IMR-90 (cell line): ENCODE data around the gene ZNF57. TPM values are rescaled to one million over a fixed set of nuclear protein-coding genes. Genes with fewer than 3 reads are reported as not detected.

Source experiments
- ATAC-seq: fragments of 200-7000 bp; cut with Tn5 transposase; 2 replicates; pipeline ENCODE4 v1.9.1; 2020; ENCODE audit warnings: low read depth, mild to moderate bottlenecking, moderate library complexity
- BruUV-seq: library from RNA; stranded (reverse); fragments of 400-500 nt; replicated peaks from 2 replicates; lab custom pipeline; 2021; lab: Mats Ljungman, UMichigan
- CTCF ChIA-PET: fragments of 300-600 bp; formaldehyde crosslinking; extraction: SDS; loops from one replicate; lab custom pipeline; 2021; ENCODE audit warnings: antibody characterized with exemption; lab: Yijun Ruan, JAX
- POLR2A ChIA-PET: fragments of 300-600 bp; sonication (Branson Sonifier 250); formaldehyde crosslinking; loops from one replicate; lab custom pipeline; 2022; ENCODE audit warnings: antibody characterized with exemption; ENCODE audit not compliant: unreplicated experiment; lab: Charles Lee
- DNase-seq: peaks from one replicate; pipeline ENCODE4 v3.0.0; 2013
- H2AFZ ChIP-seq: replicated peaks from 2 replicates; pipeline ENCODE3; 2013; ENCODE audit warnings: low read length, mild to moderate bottlenecking; ENCODE audit not compliant: poor library complexity
- H2AK5ac ChIP-seq: 2 replicates; pipeline ENCODE4 v1.6.1; 2013; ENCODE audit warnings: low read depth, low read length, inconsistent platforms
- H2AK9ac ChIP-seq: replicated peaks from 2 replicates; pipeline ENCODE3; 2013; ENCODE audit warnings: mild to moderate bottlenecking, low read depth, low read length, moderate library complexity; ENCODE audit not compliant: poor library complexity
- H2BK120ac ChIP-seq: 2 replicates; pipeline ENCODE4 v1.6.1; 2013; ENCODE audit warnings: low read depth, low read length, inconsistent platforms
- H2BK15ac ChIP-seq: 3 replicates; pipeline ENCODE4 v1.6.1; 2013; ENCODE audit warnings: low read depth, low read length, inconsistent platforms
- H2BK20ac ChIP-seq: 2 replicates; pipeline ENCODE4 v1.6.1; 2013; ENCODE audit warnings: low read depth, mild to moderate bottlenecking, inconsistent platforms, low read length, moderate library complexity
- H2BK5ac ChIP-seq: 2 replicates; pipeline ENCODE4 v1.6.1; 2013; ENCODE audit warnings: mild to moderate bottlenecking, low read depth, low read length, inconsistent platforms; ENCODE audit not compliant: poor library complexity, severe bottlenecking
- H3K14ac ChIP-seq: replicated peaks from 2 replicates; pipeline ENCODE4 v1.6.1; 2013; ENCODE audit warnings: low read depth, low read length, inconsistent platforms
- H3K18ac ChIP-seq: 2 replicates; pipeline ENCODE4 v1.6.1; 2013; ENCODE audit warnings: low read depth, low read length, control low read depth
- H3K23ac ChIP-seq: 2 replicates; pipeline ENCODE4 v1.6.1; 2013; ENCODE audit warnings: low read depth, low read length, inconsistent platforms
- H3K27ac ChIP-seq: 2 replicates; pipeline ENCODE4 v1.5.1; 2013; ENCODE audit warnings: mild to moderate bottlenecking, control low read depth, low read length; ENCODE audit not compliant: insufficient read depth
- H3K27me3 ChIP-seq: 2 replicates; pipeline ENCODE4 v1.6.1; 2013; ENCODE audit warnings: low read length; ENCODE audit not compliant: control insufficient read depth, insufficient read depth
- H3K36me3 ChIP-seq: 2 replicates; pipeline ENCODE4 v1.6.1; 2013; ENCODE audit warnings: low read length, mixed read lengths; ENCODE audit not compliant: control insufficient read depth, insufficient read depth
- H3K4ac ChIP-seq: 2 replicates; pipeline ENCODE4 v1.6.1; 2013; ENCODE audit warnings: low read depth, low read length, inconsistent platforms
- H3K4me1 ChIP-seq: 2 replicates; pipeline ENCODE4 v1.6.1; 2013; ENCODE audit warnings: low read length, mixed read lengths; ENCODE audit not compliant: control insufficient read depth, insufficient read depth
- H3K4me2 ChIP-seq: 2 replicates; pipeline ENCODE4 v1.6.1; 2013; ENCODE audit warnings: low read depth, mild to moderate bottlenecking, control low read depth, low read length, moderate library complexity
- H3K4me3 ChIP-seq: 2 replicates; pipeline ENCODE4 v1.5.1; 2013; ENCODE audit warnings: low read depth, mild to moderate bottlenecking, control low read depth, low read length, moderate library complexity; ENCODE audit not compliant: insufficient read depth
- H3K56ac ChIP-seq: 2 replicates; pipeline ENCODE4 v1.6.1; 2013; ENCODE audit warnings: low read length, inconsistent platforms; ENCODE audit not compliant: insufficient read depth; ENCODE audit errors: extremely low read depth
- H3K79me1 ChIP-seq, 2 experiments: 2 replicates each; pipeline ENCODE4 v1.6.1; 2013; ENCODE audit warnings: low read length in 2 of 2, inconsistent platforms in 1 of 2, low read depth in 1 of 2
- H3K9ac ChIP-seq: 2 replicates; pipeline ENCODE4 v1.6.1; 2013; ENCODE audit warnings: low read depth, low read length, control low read depth
- H3K9me1 ChIP-seq: 2 replicates; pipeline ENCODE4 v1.6.1; 2013; ENCODE audit warnings: low read length, inconsistent platforms; ENCODE audit not compliant: insufficient read depth
- H3K9me3 ChIP-seq: 2 replicates; pipeline ENCODE4 v1.6.1; 2013; ENCODE audit warnings: low read length; ENCODE audit not compliant: control insufficient read depth, insufficient read depth
- H4K20me1 ChIP-seq: 2 replicates; pipeline ENCODE4 v1.6.1; 2013; ENCODE audit warnings: low read length, inconsistent platforms; ENCODE audit not compliant: insufficient read depth
- H4K5ac ChIP-seq: 2 replicates; pipeline ENCODE4 v1.6.1; 2013; ENCODE audit warnings: mild to moderate bottlenecking, low read depth, low read length, control low read depth
- H4K8ac ChIP-seq, 2 experiments: 2 replicates each; pipeline ENCODE4 v1.6.1; 2013; ENCODE audit warnings: low read depth in 2 of 2, low read length in 2 of 2, control low read depth in 1 of 2, inconsistent platforms in 1 of 2
- H4K91ac ChIP-seq: 2 replicates; pipeline ENCODE4 v1.6.1; 2013; ENCODE audit warnings: low read depth, low read length, inconsistent platforms; ENCODE audit not compliant: insufficient read depth
- BHLHE40 ChIP-seq: fragments of 150-350 bp; IDR thresholded peaks from 2 replicates; pipeline ENCODE4 v1.6.1; 2016; ENCODE audit warnings: mild to moderate bottlenecking, low read depth, low read length
- CEBPB ChIP-seq: IDR thresholded peaks from 2 replicates; pipeline ENCODE4 v1.6.1; 2012; ENCODE audit warnings: low read depth, low read length, improper control_type of control experiment
- WGBS, 2 experiments: methylation state at CpG; one replicate each; pipeline versions ENCODE4 v1.1.5 to v1.1.7; 2013; ENCODE audit warnings: missing lambda C conversion rate in 2 of 2; ENCODE audit not compliant: insufficient read length in 1 of 2; ENCODE audit errors: extremely low coverage in 2 of 2; 5-methylcytosine and 5-hydroxymethylcytosine counted together
- dilution Hi-C: fragments of 300-500 bp; cut with HindIII; formaldehyde crosslinking; loops from one replicate; pipeline ENCODE4 v1.14.3; 2018; ENCODE audit warnings: low sequenced_read_pairs; ENCODE audit not compliant: unreplicated experiment
- in situ Hi-C: fragments of 300-500 bp; cut with MboI; formaldehyde crosslinking; loops from 3 replicates; pipeline ENCODE4 v1.14.3; 2019; ENCODE audit warnings: low sequenced_read_pairs, inconsistent platforms, mixed read lengths
- intact Hi-C: fragments of 100-400 bp; cut with micrococcal nuclease; formaldehyde crosslinking; loops from 2 replicates; pipeline ENCODE4 v1.10.0; 2022
- polyA plus RNA-seq, 3 experiments: library from polyadenylated mRNA; depleted of rRNA; stranded (reverse); fragments of >200 nt; gene quantifications; 2 replicates each; pipeline ENCODE4 v1.2.3, GENCODE V29; 2012; ENCODE audit warnings: low replicate concordance in 1 of 3
- total RNA-seq: library from RNA; depleted of rRNA; stranded (reverse); fragments of >200 nt; gene quantifications from 2 replicates; pipeline ENCODE4 v1.2.3, GENCODE V29; 2012

The ZNF57 gene
- total and polyA plus RNA-seq, 2 of the 4 experiments (the other 2 are of a cell fraction), result 2.2 to 8.6 TPM

DNA sequence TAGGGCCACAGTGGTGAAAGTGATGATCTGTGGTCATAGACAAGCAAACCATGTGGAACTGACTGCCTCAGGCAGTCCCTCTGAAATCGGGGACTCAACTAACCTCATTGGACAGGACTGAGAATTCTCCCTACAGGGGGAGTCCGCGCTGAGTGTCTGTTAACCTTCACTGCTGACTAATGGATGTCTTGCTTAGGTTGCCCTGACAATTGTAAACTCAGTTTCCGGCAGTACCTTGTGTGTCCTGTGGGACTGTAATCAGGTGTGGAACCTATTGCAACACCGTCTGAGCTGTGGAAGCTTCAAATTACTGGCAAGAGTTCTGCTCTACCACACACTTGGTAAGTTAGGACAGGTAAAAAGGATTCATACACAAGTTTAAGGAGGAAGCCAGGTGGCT lies 22.3 kb downstream of the ZNF57 start:
- no peak overlapping the region for H3K56ac ChIP-seq
- DNase-seq (peak; percentile 9), ATAC-seq (peak; percentile 27; the same call in 1 of the 2 replicates)
- H3K36me3 ChIP-seq, result peaks cover 4% of the 10 kb centered on the region
- no peak overlapping the region for H2BK5ac ChIP-seq
- H2AK9ac ChIP-seq, result no peak overlapping the region
- H3K9me3 ChIP-seq, result peaks cover 6% of the 10 kb centered on the region
- no peak overlapping the region for H4K5ac ChIP-seq
- ChIA-PET POLR2A (no interaction called here), CTCF (interaction anchor here (0.7 kb wide), 2 partner anchors 18 to 39 kb away, joined by 3 read pairs; no protein-coding TSS in a partner anchor)
- TF ChIP-seq BHLHE40, result no peak
- TF ChIP-seq CEBPB, result peak; percentile 25; the same call in 1 of the 2 replicates
- no peak overlapping the region for H4K91ac ChIP-seq
- in situ Hi-C loops, result no loop called here
- H3K18ac ChIP-seq, result no peak overlapping the region
- H2AK5ac ChIP-seq, result no peak overlapping the region
- H3K4me1 ChIP-seq, result no peaks in the 10 kb centered on the region; the same call in 1 of the 2 replicates
- intact Hi-C loops, result no loop called here
- H3K4me2 ChIP-seq, result no peak overlapping the region
- no peak overlapping the region for H2BK120ac ChIP-seq
- no peak overlapping the region for H2BK20ac ChIP-seq
- no peak overlapping the region for H3K14ac ChIP-seq
- H3K27ac ChIP-seq, result no peak overlapping the region
- no peak overlapping the region for H3K9ac ChIP-seq
- no peaks in the 10 kb centered on the region for H3K79me1 ChIP-seq
- H3K4ac ChIP-seq, result no peak overlapping the region
- no peak overlapping the region for H2AFZ ChIP-seq
- H3K4me3 ChIP-seq, result no peak overlapping the region
- no peaks in the 10 kb centered on the region for H4K20me1 ChIP-seq
- WGBS, 2 experiments, result 40% methylated on average over 2 of the region's 5 CpGs; no CpG with 5 or more reads in 1 of the 2 experiments
- H4K8ac ChIP-seq, result no peak overlapping the region
- no peaks in the 10 kb centered on the region for H3K9me1 ChIP-seq
- no peak overlapping the region for H3K23ac ChIP-seq
- no TSS peak for BruUV-seq
- dilution Hi-C loops, result no loop called here
- H2BK15ac ChIP-seq, result no peak overlapping the region
- no peaks in the 10 kb centered on the region for H3K27me3 ChIP-seq
